AG09319 (cell line): ENCODE measurements around the gene C10orf67.

Source experiments
- DNase-seq: peaks from one replicate; pipeline ENCODE4 v3.0.0-alpha.2; 2010; ENCODE audit warnings: low read depth; ENCODE audit errors: extremely low read depth
- TF ChIP-seq, protein P1 (sequence below): IDR thresholded peaks from 2 replicates; pipeline ENCODE4 v1.5.1; 2011; ENCODE audit warnings: low read depth, mild to moderate bottlenecking, inconsistent platforms, low read length, moderate library complexity

Gene C10orf67

DNA sequence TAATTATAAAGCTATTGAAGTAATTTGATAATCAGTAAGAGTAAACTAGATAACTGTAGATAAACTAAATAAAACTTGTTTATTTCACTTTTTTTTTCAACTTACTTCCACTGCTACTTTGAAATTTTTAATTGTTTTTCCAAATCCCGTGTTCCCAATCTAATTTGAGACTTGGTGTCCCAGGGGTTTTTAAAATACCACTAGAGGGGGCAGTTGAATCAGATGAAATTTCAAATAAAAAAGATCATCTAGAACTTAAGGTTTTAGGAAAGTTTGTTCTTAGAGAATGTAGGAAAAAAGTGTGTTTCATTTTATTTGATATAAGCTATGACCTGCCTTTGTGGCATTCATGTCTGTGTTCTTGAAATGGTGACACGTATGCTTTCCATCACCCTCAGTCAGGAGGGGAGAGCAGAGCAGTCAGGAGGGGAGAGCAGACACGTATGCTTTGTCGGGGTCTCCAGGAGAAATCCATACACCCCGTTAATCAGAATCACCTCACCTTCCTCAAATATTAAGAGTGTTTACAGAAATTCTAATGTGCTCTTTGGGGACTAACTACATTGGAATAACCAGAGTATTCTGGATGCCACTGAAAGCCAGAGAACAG is 49.9 kb downstream of the C10orf67 start:
- DNase-seq = no peak
- TF ChIP-seq, protein P1, sequence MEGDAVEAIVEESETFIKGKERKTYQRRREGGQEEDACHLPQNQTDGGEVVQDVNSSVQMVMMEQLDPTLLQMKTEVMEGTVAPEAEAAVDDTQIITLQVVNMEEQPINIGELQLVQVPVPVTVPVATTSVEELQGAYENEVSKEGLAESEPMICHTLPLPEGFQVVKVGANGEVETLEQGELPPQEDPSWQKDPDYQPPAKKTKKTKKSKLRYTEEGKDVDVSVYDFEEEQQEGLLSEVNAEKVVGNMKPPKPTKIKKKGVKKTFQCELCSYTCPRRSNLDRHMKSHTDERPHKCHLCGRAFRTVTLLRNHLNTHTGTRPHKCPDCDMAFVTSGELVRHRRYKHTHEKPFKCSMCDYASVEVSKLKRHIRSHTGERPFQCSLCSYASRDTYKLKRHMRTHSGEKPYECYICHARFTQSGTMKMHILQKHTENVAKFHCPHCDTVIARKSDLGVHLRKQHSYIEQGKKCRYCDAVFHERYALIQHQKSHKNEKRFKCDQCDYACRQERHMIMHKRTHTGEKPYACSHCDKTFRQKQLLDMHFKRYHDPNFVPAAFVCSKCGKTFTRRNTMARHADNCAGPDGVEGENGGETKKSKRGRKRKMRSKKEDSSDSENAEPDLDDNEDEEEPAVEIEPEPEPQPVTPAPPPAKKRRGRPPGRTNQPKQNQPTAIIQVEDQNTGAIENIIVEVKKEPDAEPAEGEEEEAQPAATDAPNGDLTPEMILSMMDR = peak; percentile 60

DNA sequence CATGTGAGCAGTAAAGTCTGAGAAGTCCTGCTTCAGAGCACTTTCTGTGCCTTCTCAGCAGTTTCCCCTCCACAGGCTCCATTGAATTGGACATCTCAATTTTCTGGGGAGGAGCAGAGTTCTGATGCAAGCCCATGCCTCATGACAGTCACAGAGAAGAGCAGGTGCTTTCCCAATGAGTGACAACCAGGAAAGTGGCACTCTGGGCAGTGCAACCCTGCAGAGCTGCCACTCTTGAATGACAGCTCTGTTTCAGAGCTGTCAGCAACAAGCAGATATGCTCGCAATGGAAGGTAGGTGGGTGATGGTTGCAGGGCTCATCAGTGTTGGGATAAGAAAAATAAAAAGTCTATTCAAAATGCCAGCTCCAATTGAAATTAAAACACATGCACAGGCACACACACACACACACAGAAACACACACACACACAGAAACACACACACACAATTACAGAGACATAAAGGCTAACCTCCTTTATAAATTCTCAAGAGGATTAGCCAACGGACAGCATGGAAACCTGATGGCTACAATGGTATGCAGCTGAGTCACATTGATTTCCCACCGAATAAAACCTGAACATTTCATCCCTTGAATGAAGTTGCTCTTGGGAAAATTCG is 50.5 kb downstream of the C10orf67 start:
- TF ChIP-seq, protein P1 = no peak
- DNase-seq = no peak

DNA sequence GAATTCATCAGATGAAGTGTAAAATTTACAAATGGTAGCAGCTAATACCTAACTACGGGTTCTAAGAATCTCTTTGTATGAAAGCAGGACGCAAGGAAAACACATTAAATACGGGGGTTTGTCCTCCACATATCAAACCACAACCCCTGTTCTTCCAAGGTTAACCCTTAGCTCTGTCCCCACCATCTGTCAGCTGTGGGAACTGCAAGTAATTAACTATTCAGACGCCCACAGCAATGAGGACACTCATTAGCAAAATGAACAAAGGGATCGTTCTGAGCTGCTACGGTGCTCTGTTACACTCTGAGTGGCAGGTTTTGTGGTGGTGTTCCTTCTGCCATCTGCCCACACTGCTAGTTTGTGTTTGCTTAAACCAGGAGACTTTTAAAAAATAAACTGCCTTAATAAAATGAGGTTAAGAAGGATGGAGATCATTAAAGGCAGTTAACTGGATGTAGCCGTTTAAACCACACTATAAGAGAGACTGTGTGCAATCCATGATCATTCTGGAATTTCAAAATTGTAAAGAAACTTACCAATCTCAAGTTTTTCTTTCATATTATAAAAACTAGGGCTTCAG is 51.4 kb downstream of the C10orf67 start:
- TF ChIP-seq, protein P1 = peak; percentile 54

DNA sequence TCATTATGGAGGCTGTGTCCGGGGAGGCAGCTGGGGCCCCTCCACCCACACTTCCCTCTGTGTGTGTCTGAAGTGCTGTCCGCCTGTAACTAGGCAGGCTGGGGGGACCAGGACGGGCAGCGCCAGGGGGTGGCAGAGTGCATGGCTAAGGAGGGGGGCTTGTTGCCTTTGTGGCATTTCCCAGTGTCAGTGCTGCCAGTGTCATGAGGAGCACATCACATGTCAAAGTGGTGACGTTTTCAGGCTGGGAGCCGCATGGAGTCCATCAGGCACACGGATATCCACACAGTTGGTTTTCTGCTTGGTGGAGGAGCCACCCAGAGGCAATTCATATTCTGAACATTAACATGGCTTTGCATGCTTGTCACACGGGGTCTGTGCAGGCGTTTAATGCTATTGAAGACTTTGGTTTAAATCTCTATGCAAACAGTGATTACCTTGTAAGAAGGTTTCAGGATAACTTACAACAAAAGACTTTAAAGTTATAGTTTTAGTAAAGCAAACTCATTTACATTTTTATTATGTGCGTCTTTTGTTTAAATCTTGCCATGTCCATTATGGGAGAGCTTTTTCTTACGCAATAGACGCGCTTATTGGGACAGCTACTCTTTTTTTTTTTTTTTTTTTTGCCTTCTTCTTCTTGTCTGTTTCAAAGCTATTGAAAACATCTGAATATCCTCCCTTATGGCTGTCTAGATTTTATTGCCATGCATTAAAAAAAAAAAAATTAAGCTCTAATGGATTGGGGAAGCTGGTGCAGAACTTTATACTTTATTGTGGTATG is 52.9 kb downstream of the C10orf67 start:
- TF ChIP-seq, protein P1 = no peak
- DNase-seq = no peak

More for the DNA sequence above, 51.4 kb downstream of the C10orf67 start:
- no peak for DNase-seq

- no peak for DNase-seq
Measured at GRCh38 chr10:23284674-23285335, 59.8 kb downstream of the C10orf67 start.

GRCh38 chr10:23284155-23284554 is 60.4 kb downstream of the C10orf67 start:
- TF ChIP-seq, protein P1 = no peak
- DNase-seq = no peak

More at GRCh38 chr10:23284674-23285335, 59.8 kb downstream of the C10orf67 start:
- TF ChIP-seq, protein P1 = no peak
